ENCODE data around the gene PLXDC1. TPM values are rescaled to one million over a fixed set of nuclear protein-coding genes. Genes with fewer than 3 reads are reported as not detected.

Gene PLXDC1
- total RNA-seq, 4 donors from 2014 or later: 1.8 to 13.4 (median 6.4) TPM

DNA sequence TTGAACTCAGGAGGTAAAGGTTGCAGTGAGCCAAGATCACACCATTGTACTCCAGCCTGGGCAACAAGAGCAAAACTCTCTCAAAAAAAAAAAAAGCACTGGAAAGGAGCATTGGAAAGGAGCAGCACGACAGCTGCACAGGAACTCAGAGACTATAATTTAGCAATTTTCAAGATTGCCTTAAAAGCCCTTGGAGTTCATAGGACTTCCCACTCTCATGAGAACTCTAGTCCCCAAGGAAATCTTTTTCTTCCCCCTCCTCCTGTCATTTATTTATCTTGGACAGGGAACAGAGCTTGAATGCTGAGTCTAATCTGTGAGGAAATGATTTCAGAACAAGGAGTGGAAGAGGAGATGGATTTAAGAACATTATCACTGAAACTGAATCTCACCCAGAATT is 69.0 kb downstream of the PLXDC1 start:
- DNase-seq: no peak
- Histone ChIP-seq H3K9me3 (no peaks in the 10 kb centered on the region), H3K4me1 (peaks cover 0 to 12% of the 10 kb centered on the region in 2 donors), H3K27ac (peak overlapping the region in 1 of 3 donors; percentile 50), H3K27me3 (no peaks in the 10 kb centered on the region), H3K4me3 (replicated peaks in 1 of 3) (no peak overlapping the region), H3K36me3 (no peaks in the 10 kb centered on the region)
- TF ChIP-seq, protein P1, sequence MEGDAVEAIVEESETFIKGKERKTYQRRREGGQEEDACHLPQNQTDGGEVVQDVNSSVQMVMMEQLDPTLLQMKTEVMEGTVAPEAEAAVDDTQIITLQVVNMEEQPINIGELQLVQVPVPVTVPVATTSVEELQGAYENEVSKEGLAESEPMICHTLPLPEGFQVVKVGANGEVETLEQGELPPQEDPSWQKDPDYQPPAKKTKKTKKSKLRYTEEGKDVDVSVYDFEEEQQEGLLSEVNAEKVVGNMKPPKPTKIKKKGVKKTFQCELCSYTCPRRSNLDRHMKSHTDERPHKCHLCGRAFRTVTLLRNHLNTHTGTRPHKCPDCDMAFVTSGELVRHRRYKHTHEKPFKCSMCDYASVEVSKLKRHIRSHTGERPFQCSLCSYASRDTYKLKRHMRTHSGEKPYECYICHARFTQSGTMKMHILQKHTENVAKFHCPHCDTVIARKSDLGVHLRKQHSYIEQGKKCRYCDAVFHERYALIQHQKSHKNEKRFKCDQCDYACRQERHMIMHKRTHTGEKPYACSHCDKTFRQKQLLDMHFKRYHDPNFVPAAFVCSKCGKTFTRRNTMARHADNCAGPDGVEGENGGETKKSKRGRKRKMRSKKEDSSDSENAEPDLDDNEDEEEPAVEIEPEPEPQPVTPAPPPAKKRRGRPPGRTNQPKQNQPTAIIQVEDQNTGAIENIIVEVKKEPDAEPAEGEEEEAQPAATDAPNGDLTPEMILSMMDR (IDR thresholded peaks at IDR 0.05): no peak
- no peak for TF ChIP-seq POLR2A (IDR thresholded peaks at IDR 0.05)
- intact Hi-C loops (cut with DNase I): no loop called here
- 45 to 54% methylated on average over 1 of the region's 1 CpG for WGBS, 2 donors

- H3K4me3 ChIP-seq (replicated peaks in 1 of 3): no peak overlapping the region
- H3K27me3 ChIP-seq: no peaks in the 10 kb centered on the region
- intact Hi-C loops (cut with DNase I): no loop called here
- TF ChIP-seq, protein P1 (IDR thresholded peaks at IDR 0.05): no peak
- no peak for TF ChIP-seq POLR2A (IDR thresholded peaks at IDR 0.05)
- H3K9me3 ChIP-seq: no peaks in the 10 kb centered on the region
- WGBS, 2 donors: 87 to 93% methylated on average over 1 of the region's 1 CpG
- peaks cover 0 to 12% of the 10 kb centered on the region in 2 donors for H3K4me1 ChIP-seq
- H3K36me3 ChIP-seq: no peaks in the 10 kb centered on the region
- H3K27ac ChIP-seq: peak overlapping the region in 1 of 3 donors; percentile 50
- DNase-seq: no peak
Observed at GRCh38 chr17:39081851-39082250, 69.6 kb downstream of the PLXDC1 start.

- DNase-seq: peak; percentile 13 to 15
- 74% methylated on average over 6 of the region's 6 CpGs for WGBS, 2 donors
- H3K4me3 ChIP-seq (replicated peaks in 1 of 3): no peak overlapping the region
- TF ChIP-seq, protein P1 (IDR thresholded peaks at IDR 0.05): no peak
- TF ChIP-seq POLR2A (IDR thresholded peaks at IDR 0.05): no peak
- H3K36me3 ChIP-seq: no peaks in the 10 kb centered on the region
- H3K4me1 ChIP-seq: peaks cover 0 to 12% of the 10 kb centered on the region in 2 donors
- no peaks in the 10 kb centered on the region for H3K9me3 ChIP-seq
- peak overlapping the region in 1 of 3 donors; percentile 15 for H3K27ac ChIP-seq
- intact Hi-C loops (cut with DNase I): no loop called here
- H3K27me3 ChIP-seq: no peaks in the 10 kb centered on the region
Observed at GRCh38 chr17:39080421-39081078, 70.9 kb downstream of the PLXDC1 start.

GRCh38 chr17:39079836-39080235 is 71.6 kb downstream of the PLXDC1 start:
- whole genome bisulfite sequencing, 2 donors: 64 to 83% methylated on average over 1 of the region's 1 CpG
- H3K4me3 ChIP-seq (replicated peaks in 1 of 3): no peak overlapping the region
- intact Hi-C loops (cut with DNase I): no loop called here
- peaks cover 0 to 12% of the 10 kb centered on the region in 2 donors for H3K4me1 ChIP-seq
- no peaks in the 10 kb centered on the region for H3K36me3 ChIP-seq
- no peaks in the 10 kb centered on the region for H3K27me3 ChIP-seq
- H3K27ac ChIP-seq: no peak overlapping the region
- TF ChIP-seq POLR2A (IDR thresholded peaks at IDR 0.05): no peak
- TF ChIP-seq, protein P1 (IDR thresholded peaks at IDR 0.05): no peak
- no peak for DNase-seq
- H3K9me3 ChIP-seq: no peaks in the 10 kb centered on the region

GRCh38 chr17:39077866-39078265 is 73.6 kb downstream of the PLXDC1 start:
- Histone ChIP-seq H3K27ac (no peak overlapping the region), H3K4me3 (replicated peaks in 1 of 3) (no peak overlapping the region), H3K9me3 (no peaks in the 10 kb centered on the region), H3K27me3 (no peaks in the 10 kb centered on the region), H3K36me3 (no peaks in the 10 kb centered on the region), H3K4me1 (peaks cover 0 to 8% of the 10 kb centered on the region in 2 donors)
- no peak for DNase-seq
- intact Hi-C loops (cut with DNase I): no loop called here
- WGBS, 2 donors: 71 to 79% methylated on average over 5 of the region's 5 CpGs
- TF ChIP-seq POLR2A (IDR thresholded peaks at IDR 0.05): no peak
- TF ChIP-seq, protein P1 (IDR thresholded peaks at IDR 0.05): no peak
